ENCODE results near the gene KLHL25.
"Not testable (repeated sequence)": the region's sequence is repeated elsewhere in the genome, so short reads cannot be mapped to it uniquely, and the experiment has no call there.

KLHL25 gene, protein sequence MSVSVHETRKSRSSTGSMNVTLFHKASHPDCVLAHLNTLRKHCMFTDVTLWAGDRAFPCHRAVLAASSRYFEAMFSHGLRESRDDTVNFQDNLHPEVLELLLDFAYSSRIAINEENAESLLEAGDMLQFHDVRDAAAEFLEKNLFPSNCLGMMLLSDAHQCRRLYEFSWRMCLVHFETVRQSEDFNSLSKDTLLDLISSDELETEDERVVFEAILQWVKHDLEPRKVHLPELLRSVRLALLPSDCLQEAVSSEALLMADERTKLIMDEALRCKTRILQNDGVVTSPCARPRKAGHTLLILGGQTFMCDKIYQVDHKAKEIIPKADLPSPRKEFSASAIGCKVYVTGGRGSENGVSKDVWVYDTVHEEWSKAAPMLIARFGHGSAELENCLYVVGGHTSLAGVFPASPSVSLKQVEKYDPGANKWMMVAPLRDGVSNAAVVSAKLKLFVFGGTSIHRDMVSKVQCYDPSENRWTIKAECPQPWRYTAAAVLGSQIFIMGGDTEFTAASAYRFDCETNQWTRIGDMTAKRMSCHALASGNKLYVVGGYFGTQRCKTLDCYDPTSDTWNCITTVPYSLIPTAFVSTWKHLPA

DNA sequence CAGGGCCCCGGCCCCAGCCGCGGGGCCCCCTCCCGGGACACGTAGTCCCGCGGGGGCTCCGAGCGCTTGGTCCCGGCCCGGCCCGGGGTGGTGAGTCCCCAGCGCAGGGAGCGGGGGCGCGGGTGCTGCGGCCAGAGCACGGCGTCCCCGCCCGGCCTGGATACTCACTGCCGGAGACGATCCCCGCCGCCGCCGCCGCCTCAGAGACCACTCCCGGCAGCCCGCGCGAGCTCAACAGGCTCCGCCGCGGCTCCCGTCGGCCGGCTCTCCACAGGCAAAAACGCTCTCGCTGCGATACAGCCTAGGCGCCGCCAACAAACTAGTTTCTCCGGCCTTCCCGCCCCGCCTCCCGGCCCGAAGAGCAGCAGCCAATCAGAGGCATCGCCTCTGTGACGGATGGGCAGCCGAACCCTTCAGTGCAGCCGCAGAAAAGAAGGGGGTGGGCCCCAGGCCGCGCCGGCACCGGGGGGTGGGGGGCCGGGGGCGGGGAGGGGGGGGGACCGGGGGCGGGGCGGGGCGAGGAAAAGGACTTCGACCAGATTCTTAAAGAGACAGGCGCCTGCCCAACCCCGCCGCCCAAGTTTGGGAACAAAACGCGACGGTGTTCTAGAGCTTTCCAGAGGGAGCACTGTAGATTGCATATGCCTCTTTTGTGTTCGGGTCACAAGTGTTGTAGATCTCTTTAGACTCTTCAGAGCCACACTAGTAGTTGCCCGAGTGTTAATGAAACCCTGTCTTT, at the start of gene KLHL25:
KLHL25 (minus strand) TSS at position 328 of the 739 bp plus-strand sequence. CDS start 25,115 bp downstream, outside the sequence.
- peak; percentile 86 for DNase-seq

DNA sequence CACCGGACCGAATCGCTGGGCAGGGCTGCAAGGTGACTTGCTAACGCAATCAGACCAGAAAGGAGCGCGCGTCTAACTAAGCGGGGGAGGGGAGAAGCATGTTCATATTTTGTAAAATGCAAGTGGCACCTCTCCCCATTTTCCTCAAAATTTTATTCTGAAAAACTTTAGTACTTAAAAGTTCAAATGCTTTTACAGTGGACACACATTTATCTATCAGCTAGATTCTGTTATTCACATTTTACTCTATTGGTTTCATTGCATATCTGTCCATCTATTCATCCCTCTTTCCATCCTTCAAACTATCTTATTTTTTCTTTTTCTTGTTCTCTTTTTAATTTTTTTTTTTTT, 46.1 kb upstream of the KLHL25 start:
- no peak for DNase-seq

DNA sequence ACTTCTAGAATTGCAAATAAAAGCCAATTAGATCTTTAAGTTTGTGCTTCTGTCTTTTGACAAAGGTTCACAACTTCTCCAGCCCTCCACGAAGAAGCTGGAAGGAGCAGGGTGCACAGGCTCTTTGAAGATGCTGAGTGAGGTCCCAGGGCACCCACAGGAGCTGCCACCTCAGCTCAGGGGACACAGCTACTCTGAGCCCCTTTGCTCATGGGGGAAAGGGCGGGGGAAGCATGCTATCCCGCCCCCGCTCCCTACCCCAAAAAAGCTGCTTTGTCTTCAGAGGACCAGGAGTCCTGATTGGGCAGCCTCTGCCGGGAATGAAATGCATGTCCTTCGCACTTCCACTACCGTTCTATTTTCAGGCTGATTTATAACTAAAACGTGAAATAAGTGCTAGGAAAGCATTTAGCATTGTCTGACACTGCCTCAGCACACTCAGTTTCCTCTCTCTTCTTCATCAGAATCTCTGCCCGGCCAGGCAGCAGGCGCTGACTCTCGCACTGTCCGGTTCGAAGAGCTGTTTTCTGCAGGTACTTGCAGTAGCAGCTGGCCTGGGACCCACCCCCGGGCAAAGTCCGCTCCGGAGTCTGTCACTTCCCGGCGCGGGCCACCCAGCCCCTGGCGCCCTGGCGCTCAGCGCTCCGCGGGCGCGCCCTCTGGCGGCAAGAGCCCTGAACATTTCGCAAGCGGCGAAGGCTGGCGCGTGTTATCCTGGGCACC, 45.5 kb upstream of the KLHL25 start:
- DNase-seq: peak; percentile 58

DNA sequence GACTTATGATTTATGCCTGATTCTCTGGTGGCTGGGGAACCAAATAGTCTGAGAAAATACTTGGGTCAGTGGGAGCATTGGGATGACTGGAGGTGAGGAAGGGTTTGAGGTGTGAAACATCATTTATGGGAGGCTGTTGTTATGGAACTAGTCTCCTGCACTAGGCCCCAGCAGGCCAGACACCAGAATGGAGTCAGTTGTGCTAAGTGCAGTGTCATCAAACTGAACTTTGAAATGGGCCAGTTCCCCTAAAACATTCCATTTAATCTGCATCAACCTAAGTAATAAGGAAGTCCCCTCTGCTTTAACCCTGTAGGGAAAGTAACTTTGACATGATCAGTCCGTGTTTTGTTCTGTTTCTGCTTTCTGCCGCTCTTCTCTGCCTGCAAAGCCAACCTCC, 44.9 kb upstream of the KLHL25 start:
- no peak for DNase-seq

DNA sequence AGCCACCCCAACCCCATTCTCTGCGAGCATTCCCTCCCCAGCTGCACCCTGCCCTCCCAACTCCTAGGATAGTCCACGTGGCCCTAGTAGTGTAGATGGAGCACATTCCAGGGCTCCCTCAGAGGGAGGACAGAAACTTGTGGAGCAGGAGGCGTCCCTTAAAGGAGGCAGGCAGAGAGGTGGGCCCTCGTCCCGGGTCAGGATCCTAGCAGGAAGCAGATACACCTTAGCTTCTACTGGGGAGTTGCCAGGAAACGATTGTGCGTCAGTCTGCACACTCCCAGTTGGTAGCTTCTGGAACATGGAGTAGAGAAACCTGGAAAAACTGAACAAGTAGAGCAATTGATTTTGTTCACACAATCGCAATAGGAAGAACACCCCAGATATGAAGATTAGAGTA, 43.9 kb upstream of the KLHL25 start:
- no peak for DNase-seq

DNA sequence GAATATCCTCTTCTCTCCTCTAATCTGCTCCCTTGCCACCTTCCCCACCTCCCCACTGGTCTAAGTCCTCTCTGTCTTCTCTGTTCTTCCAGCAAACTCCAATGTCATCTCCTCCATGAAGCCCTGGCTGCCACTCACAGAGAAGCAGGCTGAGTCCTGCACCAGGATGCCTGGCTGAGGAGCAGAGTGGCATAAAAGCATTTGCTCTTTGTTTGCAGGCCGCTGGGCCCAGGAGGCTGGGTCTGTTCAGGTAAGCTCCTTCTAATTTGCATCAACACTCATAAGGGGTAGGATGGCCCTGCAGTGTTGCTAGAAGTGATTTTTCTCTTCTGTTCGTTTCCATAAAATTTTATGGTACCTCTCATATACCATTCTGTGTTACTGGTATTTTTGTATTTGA, 43.2 kb upstream of the KLHL25 start:
- DNase-seq: no peak

DNA sequence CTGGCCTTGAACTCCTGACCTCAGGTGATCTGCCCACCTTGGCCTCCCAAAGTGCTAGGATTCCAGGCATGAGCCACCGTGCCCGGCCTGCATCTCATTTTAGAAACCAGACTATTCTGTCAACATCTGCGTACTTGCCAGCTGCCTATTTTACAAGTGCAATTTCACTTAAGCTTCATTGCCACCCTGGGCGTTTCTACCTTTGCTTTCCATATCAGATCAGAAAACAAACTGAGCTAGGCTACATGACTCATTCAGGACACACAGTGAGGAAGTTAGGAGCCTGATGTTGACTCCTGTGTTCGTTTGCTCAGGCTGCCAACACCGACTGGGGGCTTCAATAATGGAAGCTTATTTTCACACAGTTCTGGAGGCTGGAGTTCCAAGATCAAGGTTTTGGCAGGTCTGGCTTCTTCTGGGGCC, 42.3 kb upstream of the KLHL25 start:
- DNase-seq: no peak

DNA sequence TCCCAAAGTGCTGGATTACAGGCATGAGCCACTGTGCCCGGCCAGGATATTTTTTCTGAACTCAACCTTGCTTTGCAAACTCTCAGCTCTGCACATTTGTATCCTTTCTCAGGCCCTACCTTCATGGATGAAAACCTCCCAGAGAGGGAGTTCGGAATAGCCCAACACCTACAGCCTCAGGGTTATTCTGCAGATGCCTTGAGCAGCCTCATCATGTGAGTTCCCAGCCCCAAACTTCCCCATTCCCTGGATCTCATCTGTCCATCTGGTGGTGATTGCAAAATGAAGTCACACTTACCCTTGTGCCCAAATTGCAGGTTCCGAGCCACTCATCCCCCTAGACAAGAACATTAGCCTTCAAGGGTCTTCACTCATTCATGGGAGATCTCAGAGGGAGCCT, 39.9 kb upstream of the KLHL25 start:
- no peak for DNase-seq

DNA sequence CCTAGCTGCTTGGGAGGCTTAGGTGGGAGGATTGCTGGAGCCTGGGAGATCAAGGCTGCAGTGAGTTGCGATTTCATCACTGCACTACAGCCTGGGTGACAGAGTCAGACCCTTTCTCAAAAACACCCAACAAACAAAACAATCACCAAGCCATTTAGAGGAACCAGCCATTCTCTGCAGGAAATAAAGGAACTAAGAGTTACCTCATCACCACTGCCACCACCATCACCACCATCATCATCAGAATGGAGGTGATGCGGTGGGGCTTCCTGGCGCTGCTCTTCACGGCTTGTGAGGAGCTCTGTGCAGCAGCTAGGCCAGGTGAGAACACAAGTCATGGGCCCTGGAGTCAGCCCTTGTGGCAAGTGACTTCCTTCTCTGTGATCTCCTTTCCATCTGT, 37.7 kb upstream of the KLHL25 start:
- DNase-seq: no peak

DNA sequence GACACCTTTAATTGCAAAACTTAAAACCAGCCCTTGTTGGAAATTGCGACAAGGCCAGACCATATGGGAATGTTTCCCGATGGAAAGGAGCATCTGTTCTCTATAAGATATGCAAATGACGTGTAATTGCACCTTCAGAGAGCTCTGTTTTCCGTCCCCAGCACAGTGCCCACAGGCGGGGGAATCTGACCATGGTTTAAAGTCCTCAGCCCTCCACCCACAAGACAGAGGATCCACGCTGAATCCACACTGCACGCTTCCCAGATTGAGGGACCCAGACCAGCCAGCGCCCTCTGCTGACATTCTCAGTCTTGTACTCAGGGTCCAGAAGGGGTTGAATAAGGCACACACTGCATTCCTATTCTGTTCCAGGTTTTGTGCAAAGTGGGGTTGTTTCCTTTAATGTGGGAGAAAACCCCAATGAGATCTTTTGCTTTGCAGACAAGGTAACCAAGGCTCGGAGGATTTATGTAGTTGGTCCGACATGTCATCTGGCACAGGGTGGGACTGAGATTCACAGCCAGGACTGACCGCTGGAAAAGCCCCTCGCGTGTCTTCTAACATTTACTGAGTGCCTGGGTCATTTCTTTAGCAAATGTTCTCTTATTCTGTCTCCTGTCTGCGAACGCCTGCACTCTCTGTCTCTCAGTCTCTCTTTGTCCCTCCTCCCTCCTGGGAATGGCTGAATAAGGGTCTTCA, 36.8 kb upstream of the KLHL25 start:
- no peak for DNase-seq

DNA sequence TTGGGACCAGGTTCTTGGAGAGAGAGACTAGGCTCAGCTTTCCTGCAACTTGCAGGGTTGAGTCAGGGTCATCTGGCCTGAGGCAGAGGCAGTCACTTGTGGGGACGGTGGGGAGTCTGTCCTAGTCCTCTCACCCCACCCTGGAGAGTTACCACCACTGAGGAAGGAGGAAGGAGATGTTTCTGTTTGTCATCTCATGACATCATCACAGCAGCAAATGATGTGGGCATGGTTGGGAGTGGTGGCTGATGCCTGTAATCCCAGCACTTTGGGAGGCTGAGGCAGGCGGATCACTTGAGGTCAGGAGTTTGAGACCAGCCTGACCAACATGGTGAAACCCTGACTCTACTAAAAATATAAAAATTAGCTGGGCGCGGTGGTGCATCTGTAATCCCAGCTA, 35.0 kb upstream of the KLHL25 start:
- not testable (repeated sequence) for DNase-seq

DNA sequence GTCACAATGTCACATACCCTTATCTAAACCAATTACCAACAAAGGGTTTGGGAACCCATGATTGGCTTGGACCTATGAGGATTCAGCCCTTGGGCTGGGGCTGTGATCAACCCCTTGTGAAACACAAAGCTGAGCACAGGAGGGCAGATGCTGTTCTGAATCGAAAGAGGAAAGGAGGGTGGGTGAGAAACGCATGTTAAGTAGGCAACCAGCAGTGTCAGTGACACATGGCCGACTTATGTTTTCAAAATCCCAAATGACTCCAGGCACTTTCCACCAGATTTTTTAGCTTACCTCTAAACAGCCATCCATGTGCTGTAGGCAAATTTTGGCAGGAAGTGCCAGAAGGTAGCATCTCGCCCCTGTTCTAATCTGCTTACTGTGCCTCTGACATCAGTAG, 34.1 kb upstream of the KLHL25 start:
- no peak for DNase-seq

DNA sequence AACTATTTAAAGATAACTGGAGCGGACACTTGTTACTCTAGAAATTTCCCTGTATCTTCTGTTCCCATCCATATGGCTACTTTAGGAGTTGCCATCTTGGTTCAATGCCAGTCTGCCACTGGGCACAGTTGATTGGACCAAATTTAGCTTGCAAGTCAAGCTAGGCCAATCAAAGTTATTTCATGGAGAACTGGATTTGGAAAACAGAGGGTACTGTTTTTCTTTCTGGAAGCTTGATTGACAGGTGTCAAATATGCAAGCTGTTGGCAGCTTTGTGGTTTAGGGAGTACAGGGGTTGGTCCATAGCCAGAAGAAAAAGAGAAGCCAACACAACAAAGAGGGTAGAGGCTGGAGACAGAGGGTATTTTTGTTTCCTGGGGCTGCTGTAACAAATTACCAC, 33.4 kb upstream of the KLHL25 start:
- no peak for DNase-seq

DNA sequence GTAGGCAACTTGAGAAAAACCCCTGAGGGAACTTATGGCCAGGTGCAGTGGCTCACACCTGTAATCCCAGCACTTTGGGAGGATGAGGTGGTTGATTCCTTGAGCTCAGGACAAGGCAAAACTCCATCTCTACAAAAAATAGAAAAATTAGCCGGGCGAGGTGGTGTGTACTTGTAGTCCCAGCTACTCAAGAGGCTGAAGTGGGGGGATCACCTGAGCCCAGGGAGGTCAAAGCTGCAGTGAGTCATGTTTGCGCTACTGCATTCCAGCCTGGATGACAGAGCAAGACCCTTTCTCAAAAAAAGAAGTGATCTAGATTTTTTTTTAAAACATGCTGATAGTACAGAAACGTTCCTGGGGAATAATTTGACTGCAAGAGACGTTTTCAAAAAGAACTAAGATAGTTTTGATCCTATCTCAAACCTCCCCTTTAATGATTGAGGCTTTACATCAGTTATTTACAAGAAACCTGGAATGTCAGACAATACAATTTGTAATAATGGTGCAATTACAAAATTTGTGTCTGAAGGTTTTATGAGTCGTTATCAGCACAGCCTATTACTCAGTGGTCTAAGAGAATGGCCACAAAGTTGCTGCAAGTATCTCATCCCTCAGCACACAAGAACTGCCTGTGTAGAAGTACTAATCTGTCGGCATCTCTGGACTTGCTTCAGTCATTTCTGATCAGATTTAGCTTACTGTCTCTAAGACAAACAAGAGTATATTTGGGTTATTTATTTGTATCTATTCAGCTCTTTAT, 32.2 kb upstream of the KLHL25 start:
- DNase-seq: no peak

DNA sequence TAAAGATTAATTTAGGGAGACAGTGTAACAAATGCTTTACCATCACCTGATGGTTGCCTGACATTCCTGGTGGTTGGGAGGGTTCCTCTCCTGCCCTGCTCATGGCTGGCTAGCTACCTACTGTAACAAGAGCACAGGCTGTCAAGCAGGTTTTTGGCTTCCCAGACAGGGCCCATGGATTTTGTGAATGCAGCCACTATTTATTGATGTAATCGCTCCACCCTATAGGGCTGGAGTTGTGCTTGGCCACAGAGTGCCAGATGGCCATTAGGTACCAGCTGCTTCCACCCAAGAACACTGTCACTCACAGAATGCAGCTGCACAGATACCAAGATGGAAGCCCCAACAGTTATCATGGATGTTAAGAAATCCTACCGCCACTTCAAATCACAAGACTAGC, 31.0 kb upstream of the KLHL25 start:
- DNase-seq: no peak

DNA sequence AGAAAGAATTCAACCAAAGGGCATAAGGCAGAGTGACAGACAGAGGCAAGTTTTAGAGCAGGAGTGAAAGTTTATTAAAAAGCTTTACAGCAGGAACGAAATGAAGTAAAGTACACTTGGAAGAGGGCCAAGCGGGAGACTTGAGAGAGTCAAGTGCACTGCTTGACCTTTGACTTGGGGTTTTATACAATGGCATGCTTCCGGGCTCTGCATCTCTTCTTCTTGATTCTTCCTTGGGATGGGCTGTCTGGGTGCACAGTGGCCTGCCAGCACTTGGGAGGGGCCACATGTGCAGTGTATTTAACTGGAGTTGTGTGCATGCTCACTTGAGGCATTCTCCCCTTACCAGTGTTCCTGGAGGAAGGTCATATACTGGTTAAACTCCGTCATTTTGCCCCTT, 30.4 kb upstream of the KLHL25 start:
- DNase-seq: no peak

DNA sequence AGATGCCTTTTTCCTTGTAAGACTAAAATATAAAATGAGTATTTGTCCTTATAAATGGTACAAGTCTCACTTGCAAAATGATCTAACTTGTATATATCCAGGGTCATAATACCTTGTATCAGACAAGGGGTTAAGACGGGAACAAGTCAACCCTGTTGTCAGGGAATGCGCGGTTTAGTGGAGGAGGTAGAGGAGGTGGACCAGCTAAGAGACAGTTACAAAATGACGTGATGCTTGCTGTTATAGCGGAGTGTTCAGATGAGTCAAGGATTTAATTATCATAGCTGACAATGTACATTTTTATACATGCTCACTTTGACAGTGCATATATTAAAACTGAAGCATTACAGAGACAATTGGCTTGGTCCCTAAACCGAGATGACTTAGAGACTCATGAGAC, 26.8 kb upstream of the KLHL25 start:
- DNase-seq: no peak

DNA sequence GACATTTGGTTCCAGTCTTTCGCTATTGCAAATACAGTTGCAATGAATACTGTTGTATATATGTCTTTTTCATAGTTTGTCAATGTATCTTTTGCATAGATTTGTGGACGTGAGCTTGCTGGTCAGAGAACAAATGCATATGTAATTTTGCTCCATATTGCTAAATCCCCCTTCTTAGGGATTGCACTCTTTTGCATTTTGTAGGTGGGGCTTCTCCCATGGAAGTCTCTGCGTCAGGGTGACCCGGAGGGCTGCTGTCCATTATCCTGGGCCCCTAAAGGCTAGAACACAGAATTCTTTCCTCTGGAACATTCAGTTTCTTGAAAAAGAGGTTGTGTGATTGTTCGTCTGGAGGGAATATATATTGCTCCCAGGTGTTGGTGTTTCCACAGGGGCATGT, 25.2 kb upstream of the KLHL25 start:
- DNase-seq: no peak

DNA sequence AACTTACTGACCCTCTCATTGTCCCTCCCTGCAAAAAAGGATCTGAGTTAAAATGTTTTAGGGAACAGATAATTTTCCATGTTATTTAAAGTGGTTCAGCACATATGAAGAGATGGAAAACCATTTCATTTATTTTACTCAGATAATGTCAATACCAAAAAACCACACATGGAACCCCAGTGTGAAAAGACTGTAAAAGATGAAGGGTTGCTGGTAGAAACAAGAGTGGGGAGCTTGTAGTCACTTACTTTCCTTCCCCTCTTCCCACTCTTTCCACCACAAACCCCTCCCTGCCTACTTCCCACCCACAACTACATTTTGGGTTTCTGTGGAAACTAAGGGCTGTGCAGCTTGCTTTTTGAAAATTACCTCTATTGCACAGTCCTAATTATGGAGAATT, 18.5 kb upstream of the KLHL25 start:
- no peak for DNase-seq

DNA sequence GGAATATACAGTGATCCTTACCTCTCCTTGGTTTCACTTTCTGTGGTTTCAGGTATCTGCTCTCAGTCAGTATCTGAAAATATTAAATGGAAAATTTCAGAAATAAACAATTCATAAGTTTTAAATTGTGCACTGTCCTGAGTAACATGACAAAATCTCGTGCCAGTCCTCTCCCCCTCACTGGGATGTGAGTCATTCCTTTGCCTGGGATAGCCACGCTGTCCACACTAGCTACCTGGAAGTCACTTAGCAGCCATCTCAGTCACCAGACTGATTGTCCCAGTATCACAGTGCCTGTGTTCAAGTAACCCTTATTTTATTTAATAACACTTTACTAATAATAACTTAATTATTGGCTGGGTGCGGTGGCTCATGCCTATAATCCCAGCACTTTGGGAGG, 15.3 kb upstream of the KLHL25 start:
- DNase-seq: no peak

DNA sequence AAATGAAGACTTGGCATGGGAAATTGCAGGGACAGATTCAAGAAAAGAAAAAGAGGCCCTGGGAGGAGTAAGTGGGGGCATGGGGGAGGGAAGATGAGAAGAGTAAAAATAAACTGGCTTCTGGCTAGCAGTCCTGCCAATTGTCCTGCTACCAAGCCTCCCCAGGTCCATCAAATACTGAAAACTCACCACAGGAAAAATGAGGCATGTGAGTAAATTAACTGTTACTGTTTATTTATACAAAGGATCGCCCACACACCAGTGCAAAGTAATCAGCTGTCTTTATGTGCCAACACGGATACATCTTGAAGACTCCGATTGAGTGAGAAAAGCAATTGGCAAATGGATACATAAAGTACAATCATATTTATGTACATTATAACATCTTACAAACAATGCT, 10.7 kb upstream of the KLHL25 start:
- no peak for DNase-seq

All from NCI-H1105 treated with DMSO at 0.1 percent for 48 hours (cell line).